ENCODE results near the gene MBLAC2.

GRCh38 chr5:90495146-90495545, 20.6 kb upstream of the MBLAC2 start:
- TF ChIP-seq CTCF (conservative IDR thresholded peaks at IDR 0.05): no peak
- TF ChIP-seq ZFX (IDR thresholded peaks at IDR 0.05): no peak

Data from C4-2B (cell line).